Measurements from ENCODE around the gene SLC22A3.

GRCh38 chr6:160376445-160376844, 28.3 kb downstream of the SLC22A3 start:
- TF ChIP-seq HMGXB4 (CRISPR knock-in tag; IDR thresholded peaks at IDR 0.05) (no peak), KAT7 (CRISPR knock-in tag; IDR thresholded peaks at IDR 0.05; ENCODE audit: borderline replicate concordance) (no peak), NR3C1 (CRISPR knock-in tag; conservative IDR thresholded peaks at IDR 0.05; ENCODE audit: low read depth) (no peak), CREB1 (CRISPR knock-in tag; IDR thresholded peaks at IDR 0.05) (no peak), JUN (CRISPR knock-in tag; IDR thresholded peaks at IDR 0.05) (no peak), ZNF121 (CRISPR knock-in tag; IDR thresholded peaks at IDR 0.05) (no peak), SP1 (CRISPR knock-in tag; conservative IDR thresholded peaks at IDR 0.05) (no peak), FOXJ3 (CRISPR knock-in tag; IDR thresholded peaks at IDR 0.05; ENCODE audit: borderline replicate concordance) (no peak)
- TF ChIP-seq, protein P1, sequence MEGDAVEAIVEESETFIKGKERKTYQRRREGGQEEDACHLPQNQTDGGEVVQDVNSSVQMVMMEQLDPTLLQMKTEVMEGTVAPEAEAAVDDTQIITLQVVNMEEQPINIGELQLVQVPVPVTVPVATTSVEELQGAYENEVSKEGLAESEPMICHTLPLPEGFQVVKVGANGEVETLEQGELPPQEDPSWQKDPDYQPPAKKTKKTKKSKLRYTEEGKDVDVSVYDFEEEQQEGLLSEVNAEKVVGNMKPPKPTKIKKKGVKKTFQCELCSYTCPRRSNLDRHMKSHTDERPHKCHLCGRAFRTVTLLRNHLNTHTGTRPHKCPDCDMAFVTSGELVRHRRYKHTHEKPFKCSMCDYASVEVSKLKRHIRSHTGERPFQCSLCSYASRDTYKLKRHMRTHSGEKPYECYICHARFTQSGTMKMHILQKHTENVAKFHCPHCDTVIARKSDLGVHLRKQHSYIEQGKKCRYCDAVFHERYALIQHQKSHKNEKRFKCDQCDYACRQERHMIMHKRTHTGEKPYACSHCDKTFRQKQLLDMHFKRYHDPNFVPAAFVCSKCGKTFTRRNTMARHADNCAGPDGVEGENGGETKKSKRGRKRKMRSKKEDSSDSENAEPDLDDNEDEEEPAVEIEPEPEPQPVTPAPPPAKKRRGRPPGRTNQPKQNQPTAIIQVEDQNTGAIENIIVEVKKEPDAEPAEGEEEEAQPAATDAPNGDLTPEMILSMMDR (IDR thresholded peaks at IDR 0.05): no peak

Data from WTC11 (cell line).